ENCODE results near the gene KRR1. TPM values are rescaled to one million over a fixed set of nuclear protein-coding genes. Genes with fewer than 3 reads are reported as not detected.
A peak's percentile ranks its signal among the peaks of the same experiment; 100 is the strongest.

KRR1 gene
- 25.6 and 35.0 TPM in 2 replicates for total RNA-seq (2014; rRNA removed; shearing (Covaris generic))

GRCh38 chr12:75511116-75512048 lies at the start of gene KRR1:
KRR1 (minus strand) TSS chr12:75511609; CDS start chr12:75511597, 12 bp downstream.
- peak within 1 kb of the TSS; percentile 62 for H3K4me3 ChIP-seq (ENCODE audit: insufficient read depth, low read depth, low read length)
- DNase-seq, result peak; percentile 37
- H3K36me3 ChIP-seq (replicated peaks; ENCODE audit: control insufficient read depth, insufficient read depth, low read length), result peaks cover 3% of the 10 kb centered on the region
- H3K27me3 ChIP-seq (ENCODE audit: control insufficient read depth, insufficient read depth, low read length), result no peaks in the 10 kb centered on the region

GRCh38 chr12:75560167-75560566 lies 48.8 kb upstream of the KRR1 start:
- no peaks in the 10 kb centered on the region for H3K36me3 ChIP-seq (replicated peaks; ENCODE audit: control insufficient read depth, insufficient read depth, low read length)
- H3K4me3 ChIP-seq (ENCODE audit: insufficient read depth, low read depth, low read length), result no peak overlapping the region
- H3K27me3 ChIP-seq (ENCODE audit: control insufficient read depth, insufficient read depth, low read length), result no peaks in the 10 kb centered on the region
- no peak for DNase-seq

- Histone ChIP-seq H3K27me3 (ENCODE audit: control insufficient read depth, insufficient read depth, low read length) (no peaks in the 10 kb centered on the region), H3K36me3 (replicated peaks; ENCODE audit: control insufficient read depth, insufficient read depth, low read length) (no peaks in the 10 kb centered on the region), H3K4me3 (ENCODE audit: insufficient read depth, low read depth, low read length) (no peak overlapping the region)
- DNase-seq, result no peak
Observed at GRCh38 chr12:75558287-75558686, 46.9 kb upstream of the KRR1 start.

GRCh38 chr12:75556311-75556899 lies 45.0 kb upstream of the KRR1 start:
- no peak overlapping the region for H3K4me3 ChIP-seq (ENCODE audit: insufficient read depth, low read depth, low read length)
- H3K36me3 ChIP-seq (replicated peaks; ENCODE audit: control insufficient read depth, insufficient read depth, low read length), result no peaks in the 10 kb centered on the region
- no peak for DNase-seq
- H3K27me3 ChIP-seq (ENCODE audit: control insufficient read depth, insufficient read depth, low read length), result no peaks in the 10 kb centered on the region

- no peak for DNase-seq
- no peak overlapping the region for H3K4me3 ChIP-seq (ENCODE audit: insufficient read depth, low read depth, low read length)
- H3K36me3 ChIP-seq (replicated peaks; ENCODE audit: control insufficient read depth, insufficient read depth, low read length), result no peaks in the 10 kb centered on the region
- no peaks in the 10 kb centered on the region for H3K27me3 ChIP-seq (ENCODE audit: control insufficient read depth, insufficient read depth, low read length)
Observed at GRCh38 chr12:75554556-75554880, 43.1 kb upstream of the KRR1 start.

GRCh38 chr12:75553836-75554555 lies 42.6 kb upstream of the KRR1 start:
- DNase-seq, result no peak
- H3K27me3 ChIP-seq (ENCODE audit: control insufficient read depth, insufficient read depth, low read length), result no peaks in the 10 kb centered on the region
- H3K4me3 ChIP-seq (ENCODE audit: insufficient read depth, low read depth, low read length), result no peak overlapping the region
- H3K36me3 ChIP-seq (replicated peaks; ENCODE audit: control insufficient read depth, insufficient read depth, low read length), result no peaks in the 10 kb centered on the region

- Histone ChIP-seq H3K4me3 (ENCODE audit: insufficient read depth, low read depth, low read length) (no peak overlapping the region), H3K27me3 (ENCODE audit: control insufficient read depth, insufficient read depth, low read length) (no peaks in the 10 kb centered on the region), H3K36me3 (replicated peaks; ENCODE audit: control insufficient read depth, insufficient read depth, low read length) (no peaks in the 10 kb centered on the region)
- no peak for DNase-seq
Observed at GRCh38 chr12:75553398-75553797, 42.0 kb upstream of the KRR1 start.

GRCh38 chr12:75551477-75551876 lies 40.1 kb upstream of the KRR1 start:
- DNase-seq, result no peak
- H3K27me3 ChIP-seq (ENCODE audit: control insufficient read depth, insufficient read depth, low read length), result no peaks in the 10 kb centered on the region

GRCh38 chr12:75550401-75551240 lies 39.2 kb upstream of the KRR1 start:
- no peaks in the 10 kb centered on the region for H3K27me3 ChIP-seq (ENCODE audit: control insufficient read depth, insufficient read depth, low read length)
- DNase-seq, result no peak
- H3K4me3 ChIP-seq (ENCODE audit: insufficient read depth, low read depth, low read length), result no peak overlapping the region
- no peaks in the 10 kb centered on the region for H3K36me3 ChIP-seq (replicated peaks; ENCODE audit: control insufficient read depth, insufficient read depth, low read length)

More at GRCh38 chr12:75551477-75551876, 40.1 kb upstream of the KRR1 start:
- no peak overlapping the region for H3K4me3 ChIP-seq (ENCODE audit: insufficient read depth, low read depth, low read length)
- no peaks in the 10 kb centered on the region for H3K36me3 ChIP-seq (replicated peaks; ENCODE audit: control insufficient read depth, insufficient read depth, low read length)

- no peaks in the 10 kb centered on the region for H3K36me3 ChIP-seq (replicated peaks; ENCODE audit: control insufficient read depth, insufficient read depth, low read length)
- no peak for DNase-seq
- no peaks in the 10 kb centered on the region for H3K27me3 ChIP-seq (ENCODE audit: control insufficient read depth, insufficient read depth, low read length)
- no peak overlapping the region for H3K4me3 ChIP-seq (ENCODE audit: insufficient read depth, low read depth, low read length)
Observed at GRCh38 chr12:75549989-75550388, 38.6 kb upstream of the KRR1 start.

GRCh38 chr12:75548879-75549278 lies 37.5 kb upstream of the KRR1 start:
- peak; percentile 9 for DNase-seq
- no peak overlapping the region for H3K4me3 ChIP-seq (ENCODE audit: insufficient read depth, low read depth, low read length)
- no peaks in the 10 kb centered on the region for H3K27me3 ChIP-seq (ENCODE audit: control insufficient read depth, insufficient read depth, low read length)
- no peaks in the 10 kb centered on the region for H3K36me3 ChIP-seq (replicated peaks; ENCODE audit: control insufficient read depth, insufficient read depth, low read length)

GRCh38 chr12:75545636-75546035 lies 34.2 kb upstream of the KRR1 start:
- no peaks in the 10 kb centered on the region for H3K36me3 ChIP-seq (replicated peaks; ENCODE audit: control insufficient read depth, insufficient read depth, low read length)
- no peak overlapping the region for H3K4me3 ChIP-seq (ENCODE audit: insufficient read depth, low read depth, low read length)
- no peaks in the 10 kb centered on the region for H3K27me3 ChIP-seq (ENCODE audit: control insufficient read depth, insufficient read depth, low read length)
- DNase-seq, result no peak

- no peaks in the 10 kb centered on the region for H3K36me3 ChIP-seq (replicated peaks; ENCODE audit: control insufficient read depth, insufficient read depth, low read length)
- no peaks in the 10 kb centered on the region for H3K27me3 ChIP-seq (ENCODE audit: control insufficient read depth, insufficient read depth, low read length)
- no peak overlapping the region for H3K4me3 ChIP-seq (ENCODE audit: insufficient read depth, low read depth, low read length)
- no peak for DNase-seq
Observed at GRCh38 chr12:75543529-75543928, 32.1 kb upstream of the KRR1 start.

- H3K27me3 ChIP-seq (ENCODE audit: control insufficient read depth, insufficient read depth, low read length), result no peaks in the 10 kb centered on the region
- no peak for DNase-seq
- H3K4me3 ChIP-seq (ENCODE audit: insufficient read depth, low read depth, low read length), result no peak overlapping the region
- no peaks in the 10 kb centered on the region for H3K36me3 ChIP-seq (replicated peaks; ENCODE audit: control insufficient read depth, insufficient read depth, low read length)
Observed at GRCh38 chr12:75542942-75543341, 31.5 kb upstream of the KRR1 start.

All from H7 (cell line).